ENCODE data around the gene CMTM3.
"Not testable (repeated sequence)": the region's sequence is repeated elsewhere in the genome, so short reads cannot be mapped to it uniquely, and the experiment has no call there.

The CMTM3 gene

GRCh38 chr16:66610111-66610820 lies 5.8 kb downstream of the CMTM3 start:
- DNase-seq: no peak

DNA sequence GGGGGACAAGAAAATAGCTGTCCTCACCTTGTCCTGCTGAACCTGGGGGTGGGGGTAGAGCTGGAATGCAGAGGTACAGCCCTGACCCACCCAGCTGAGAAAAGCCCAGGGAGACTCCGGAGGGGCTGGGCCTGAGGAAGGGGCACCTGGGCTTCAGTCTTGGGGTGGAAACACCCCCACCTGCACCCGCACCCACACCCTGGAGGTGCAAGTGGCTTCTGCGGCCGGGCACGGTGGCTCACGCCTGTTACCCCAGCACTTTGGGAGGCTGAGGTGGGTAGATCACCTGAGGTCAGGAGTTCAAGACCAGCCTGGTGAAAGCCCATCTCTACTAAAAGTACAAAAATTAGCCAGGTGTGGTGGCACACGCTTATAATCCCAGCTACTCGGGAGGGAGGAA lies 7.4 kb downstream of the CMTM3 start:
- DNase-seq: not testable (repeated sequence)

DNA sequence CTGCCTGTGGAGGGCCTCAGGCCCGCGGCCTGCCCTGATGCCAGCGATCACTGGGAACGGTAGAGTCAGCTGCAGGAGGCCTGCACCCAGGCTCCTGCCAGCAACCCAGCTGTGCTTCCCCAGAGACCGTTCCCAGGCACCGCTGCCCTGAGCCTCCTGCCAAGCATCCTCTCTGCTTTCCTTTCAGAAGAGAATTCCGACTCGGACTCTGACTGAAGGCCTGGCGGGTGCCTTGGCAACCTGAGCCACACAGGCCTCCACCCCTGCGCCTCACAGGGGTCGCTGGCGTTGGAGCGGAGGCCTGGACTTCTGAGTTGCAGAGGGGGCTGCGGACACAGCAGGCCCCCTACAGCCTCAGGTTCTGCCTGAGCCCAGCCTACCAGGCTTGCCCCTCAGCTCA lies 7.9 kb downstream of the CMTM3 start:
- DNase-seq: no peak

- no peak for DNase-seq
Measured at GRCh38 chr16:66614161-66614802, 9.8 kb downstream of the CMTM3 start.

- DNase-seq: no peak
Measured at GRCh38 chr16:66616169-66616568, 11.7 kb downstream of the CMTM3 start.

DNA sequence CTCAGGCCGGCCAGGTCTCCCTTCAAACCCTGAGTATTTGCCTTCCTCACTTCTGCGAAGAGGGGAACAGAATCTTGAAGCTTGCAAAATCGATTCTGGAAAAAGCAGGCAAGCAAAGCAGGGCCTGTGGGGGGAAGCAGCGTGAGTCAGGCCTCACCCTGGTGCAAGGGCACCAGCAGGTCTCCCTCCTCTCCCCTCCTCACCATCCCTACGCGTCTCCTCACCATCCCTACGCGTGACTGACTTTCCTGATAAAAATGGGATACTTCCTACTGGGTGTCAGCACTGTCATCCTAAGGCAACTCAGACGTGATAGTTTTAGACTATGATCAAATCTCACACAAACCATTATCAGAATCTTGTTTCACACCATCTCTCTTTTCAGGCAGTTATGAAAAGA lies 12.1 kb downstream of the CMTM3 start:
- DNase-seq: no peak

DNA sequence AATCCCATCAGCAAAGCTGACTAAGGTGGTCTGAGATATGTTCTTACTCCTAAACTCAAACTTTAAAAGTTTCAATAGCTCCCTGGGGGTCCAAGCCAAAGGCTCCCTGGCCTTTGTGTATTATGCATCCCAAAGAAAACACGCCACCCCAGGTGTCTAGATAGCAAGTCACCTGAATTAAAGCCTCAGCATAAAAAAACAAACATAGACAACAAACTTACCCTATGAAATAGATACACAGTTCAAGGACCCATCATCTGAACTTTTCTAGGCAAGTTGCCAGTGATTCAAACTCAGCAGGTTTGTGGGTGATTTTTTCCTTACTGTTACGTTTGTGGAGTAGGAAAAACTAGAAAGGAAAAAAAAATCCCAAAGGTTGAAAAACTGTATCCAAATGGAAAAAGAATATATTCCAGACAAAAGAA lies 12.5 kb downstream of the CMTM3 start:
- DNase-seq: no peak

GRCh38 chr16:66617728-66618127 lies 13.2 kb downstream of the CMTM3 start:
- no peak for DNase-seq

- DNase-seq: peak; percentile 96
Measured at GRCh38 chr16:66618588-66619375, 14.3 kb downstream of the CMTM3 start.

DNA sequence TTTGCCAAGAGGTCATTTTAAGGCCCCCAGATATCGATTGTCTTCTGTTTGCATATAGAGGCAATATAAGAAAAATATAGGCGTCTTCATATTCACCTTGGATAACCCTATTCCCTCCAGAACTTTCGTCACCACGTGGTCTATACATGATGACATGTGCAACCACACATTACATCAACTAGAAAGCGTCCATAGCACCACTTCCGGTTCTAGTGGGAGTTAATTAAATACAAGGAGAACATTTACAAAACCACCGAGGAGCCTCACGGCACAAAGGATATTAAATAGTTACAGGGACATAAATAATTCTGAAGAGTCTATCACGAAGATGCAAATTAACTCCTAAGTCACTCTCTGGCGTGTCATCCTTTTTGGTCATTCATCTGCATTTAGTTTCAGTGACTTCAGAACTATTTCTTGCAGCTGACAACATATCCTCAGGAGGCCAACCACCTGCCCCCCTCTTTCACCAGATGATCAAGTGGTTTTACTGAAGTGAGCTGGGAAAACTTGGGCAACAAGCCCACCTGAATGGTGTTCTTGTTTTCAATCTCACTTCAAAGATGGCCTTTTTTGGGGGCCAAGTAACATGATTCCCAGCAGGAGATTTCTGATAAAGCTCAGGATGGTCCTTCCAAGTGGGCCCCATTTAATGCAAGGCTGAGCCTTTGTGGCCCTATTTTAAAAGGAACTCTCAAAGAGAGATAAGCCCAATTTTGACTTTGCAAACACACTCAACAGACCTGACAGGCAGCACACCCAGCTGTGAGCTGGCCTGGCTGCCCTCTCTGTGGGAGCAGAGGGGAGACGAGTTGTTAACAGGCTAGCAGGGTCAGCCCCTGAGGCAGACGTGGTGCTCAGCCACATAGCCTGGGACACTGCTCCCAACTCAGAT lies 15.3 kb downstream of the CMTM3 start:
- DNase-seq: peak; percentile 68

- no peak for DNase-seq
Measured at GRCh38 chr16:66620429-66620795, 15.9 kb downstream of the CMTM3 start.

DNA sequence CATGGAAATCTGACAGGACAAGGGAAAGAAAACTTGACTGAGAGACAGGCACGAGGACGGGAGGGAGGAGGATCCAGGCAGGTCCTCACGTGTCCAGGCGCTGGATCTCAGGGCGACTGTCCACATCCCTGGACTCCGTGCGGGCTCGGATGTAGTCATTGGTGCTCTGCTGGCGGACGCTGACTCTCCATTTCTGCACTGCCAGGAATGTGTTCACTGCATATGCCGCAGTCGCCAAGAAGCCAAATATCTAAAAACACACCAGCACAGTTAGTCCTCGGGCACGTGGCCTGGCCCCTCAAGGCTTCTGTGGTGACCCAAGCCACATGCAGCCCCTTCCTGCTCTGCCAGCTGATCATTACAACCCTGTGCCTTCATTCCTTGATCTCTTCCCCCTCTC lies 17.5 kb downstream of the CMTM3 start:
- DNase-seq: no peak

GRCh38 chr16:66622863-66623262 lies 18.4 kb downstream of the CMTM3 start:
- DNase-seq: no peak

DNA sequence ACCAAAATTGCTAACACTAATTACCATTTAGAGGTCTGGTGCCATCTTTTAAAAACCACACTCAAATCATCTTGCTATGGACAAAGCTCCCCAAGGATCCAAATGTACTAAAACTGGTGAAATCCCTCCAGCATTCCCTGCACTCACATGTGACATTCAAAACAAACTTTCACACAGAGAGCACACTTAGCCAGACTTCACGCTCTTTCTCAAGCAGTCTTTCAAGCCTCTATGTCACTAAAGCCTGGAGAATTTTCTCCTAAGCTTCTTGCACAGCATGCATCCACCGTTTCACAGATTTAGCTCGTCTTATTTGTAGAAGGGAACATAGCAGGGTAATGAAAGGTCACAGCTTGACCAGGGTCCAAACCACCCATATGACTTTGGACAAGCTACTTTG lies 19.3 kb downstream of the CMTM3 start:
- DNase-seq: no peak

- DNase-seq: not testable (repeated sequence)
Measured at GRCh38 chr16:66627611-66628378, 23.3 kb downstream of the CMTM3 start.

GRCh38 chr16:66629856-66630255 lies 25.4 kb downstream of the CMTM3 start:
- DNase-seq: no peak

DNA sequence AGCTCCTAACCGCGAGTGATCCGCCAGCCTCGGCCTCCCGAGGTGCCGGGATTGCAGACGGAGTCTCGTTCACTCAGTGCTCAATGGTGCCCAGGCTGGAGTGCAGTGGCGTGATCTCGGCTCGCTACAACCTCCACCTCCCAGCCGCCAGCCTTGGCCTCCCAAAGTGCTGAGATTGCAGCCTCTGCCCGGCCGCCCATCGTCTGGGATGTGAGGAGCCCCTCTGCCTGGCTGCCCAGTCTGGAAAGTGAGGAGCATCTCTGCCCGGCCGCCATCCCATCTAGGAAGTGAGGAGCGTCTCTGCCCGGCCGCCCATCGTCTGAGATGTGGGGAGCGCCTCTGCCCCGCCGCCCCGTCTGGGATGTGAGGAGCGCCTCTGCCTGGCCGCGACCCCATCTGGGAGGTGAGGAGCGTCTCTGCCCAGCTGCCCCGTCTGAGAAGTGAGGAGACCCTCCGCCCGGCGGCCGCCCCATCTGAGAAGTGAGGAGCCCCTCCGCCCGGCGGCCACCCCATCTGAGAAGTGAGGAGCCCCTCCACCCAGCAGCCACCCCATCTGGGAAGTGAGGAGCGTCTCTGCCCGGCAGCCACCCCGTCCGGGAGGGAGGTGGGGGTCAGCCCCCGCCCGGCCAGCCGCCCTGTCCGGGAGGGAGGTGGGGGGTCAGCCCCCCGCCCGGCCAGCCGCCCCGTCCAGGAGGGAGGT lies 26.2 kb downstream of the CMTM3 start:
- DNase-seq: not testable (repeated sequence)

- DNase-seq: not testable (repeated sequence)
Measured at GRCh38 chr16:66631558-66631957, 27.1 kb downstream of the CMTM3 start.

- DNase-seq: no peak
Measured at GRCh38 chr16:66634527-66635196, 30.2 kb downstream of the CMTM3 start.

GRCh38 chr16:66635406-66635805 lies 30.9 kb downstream of the CMTM3 start:
- no peak for DNase-seq

DNA sequence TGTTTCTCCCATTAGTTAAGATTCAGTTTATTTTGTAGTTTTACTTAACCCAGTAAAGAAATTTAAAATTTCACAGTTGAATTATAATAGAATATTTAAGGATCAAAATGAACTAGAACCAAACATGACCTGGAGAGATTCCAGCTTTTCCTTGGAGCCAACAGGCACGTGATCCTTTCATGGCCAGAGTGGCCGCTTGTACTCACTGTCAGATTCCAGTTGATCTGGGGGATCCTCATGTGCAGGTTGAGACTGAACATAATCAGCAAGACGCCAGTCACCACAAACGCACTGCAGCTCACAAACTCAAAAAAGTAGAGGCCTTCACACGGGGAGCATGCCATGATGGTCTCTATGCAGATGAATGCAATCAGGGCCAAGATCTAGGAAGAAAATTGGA lies 31.7 kb downstream of the CMTM3 start:
- DNase-seq: no peak
